Astrocyte (in vitro differentiated cells and primary cell): Measurements from ENCODE around the gene HTRA1.

ENCODE experiments used
- CTCF ChIP-seq: IDR thresholded peaks from 2 replicates; pipeline ENCODE4 v1.5.1; 2011; ENCODE audit warnings: low read depth, mild to moderate bottlenecking, inconsistent platforms, low read length, moderate library complexity; ENCODE audit not compliant: insufficient read depth
- EZH2 ChIP-seq: IDR thresholded peaks from 2 replicates; pipeline ENCODE4 v1.6.1; 2012; ENCODE audit warnings: mild to moderate bottlenecking, low read length, inconsistent platforms; ENCODE audit not compliant: insufficient read depth

DNA sequence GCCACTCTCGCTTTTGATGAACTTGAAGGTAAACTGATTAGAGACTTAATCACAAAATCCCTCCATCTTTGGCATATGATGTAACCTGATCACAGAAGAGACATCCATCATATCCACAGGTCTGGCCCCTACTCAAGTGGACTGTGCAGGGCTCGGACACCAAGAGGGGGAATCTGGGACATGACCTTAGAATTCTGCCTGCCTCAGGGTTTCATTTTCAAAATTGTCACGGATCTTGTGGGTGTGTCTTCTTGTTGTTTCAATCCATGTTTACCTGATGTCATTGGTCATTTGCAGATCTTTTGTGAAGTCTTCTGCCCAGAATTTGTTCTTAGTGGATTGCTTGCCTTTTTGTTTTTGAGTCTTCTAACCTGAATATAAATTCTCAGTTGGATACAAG is 12.8 kb upstream of the HTRA1 start:
- TF ChIP-seq EZH2 (no peak), CTCF (no peak)
